DND-41 (cell line): ENCODE data around the gene ATXN1.

Experiments
- CTCF ChIP-seq: IDR thresholded peaks from 2 replicates; pipeline ENCODE4 v1.5.1; 2012; ENCODE audit warnings: borderline replicate concordance, low read length, moderate library complexity, mild to moderate bottlenecking; ENCODE audit not compliant: poor library complexity, severe bottlenecking; ENCODE audit errors: extremely low read depth
- EZH2 ChIP-seq: IDR thresholded peaks from 3 replicates; pipeline ENCODE4 v1.6.1; 2012; ENCODE audit warnings: borderline replicate concordance, low read depth, mild to moderate bottlenecking, moderate library complexity, low read length, inconsistent platforms; ENCODE audit not compliant: severe bottlenecking

GRCh38 chr6:16363749-16364148, 397.5 kb downstream of the ATXN1 start:
- TF ChIP-seq CTCF: no peak
- TF ChIP-seq EZH2: no peak
